LNCaP clone FGC (cell line): ENCODE results near the gene NDUFC1.

Source experiments
- DNase-seq: peaks from one replicate; pipeline ENCODE4 v3.0.0-alpha.2; 2011; ENCODE audit warnings: low read depth
- H3K4me3 ChIP-seq: 2 replicates; pipeline ENCODE4 v1.5.1; 2011; ENCODE audit warnings: mild to moderate bottlenecking, low read depth, low read length, control low read depth
- TF ChIP-seq, protein P1 (sequence below): IDR thresholded peaks from 2 replicates; pipeline ENCODE4 v1.5.1; 2012; ENCODE audit warnings: mild to moderate bottlenecking; ENCODE audit not compliant: control insufficient read depth, insufficient read depth; ENCODE audit errors: extremely low read depth

Gene NDUFC1

DNA sequence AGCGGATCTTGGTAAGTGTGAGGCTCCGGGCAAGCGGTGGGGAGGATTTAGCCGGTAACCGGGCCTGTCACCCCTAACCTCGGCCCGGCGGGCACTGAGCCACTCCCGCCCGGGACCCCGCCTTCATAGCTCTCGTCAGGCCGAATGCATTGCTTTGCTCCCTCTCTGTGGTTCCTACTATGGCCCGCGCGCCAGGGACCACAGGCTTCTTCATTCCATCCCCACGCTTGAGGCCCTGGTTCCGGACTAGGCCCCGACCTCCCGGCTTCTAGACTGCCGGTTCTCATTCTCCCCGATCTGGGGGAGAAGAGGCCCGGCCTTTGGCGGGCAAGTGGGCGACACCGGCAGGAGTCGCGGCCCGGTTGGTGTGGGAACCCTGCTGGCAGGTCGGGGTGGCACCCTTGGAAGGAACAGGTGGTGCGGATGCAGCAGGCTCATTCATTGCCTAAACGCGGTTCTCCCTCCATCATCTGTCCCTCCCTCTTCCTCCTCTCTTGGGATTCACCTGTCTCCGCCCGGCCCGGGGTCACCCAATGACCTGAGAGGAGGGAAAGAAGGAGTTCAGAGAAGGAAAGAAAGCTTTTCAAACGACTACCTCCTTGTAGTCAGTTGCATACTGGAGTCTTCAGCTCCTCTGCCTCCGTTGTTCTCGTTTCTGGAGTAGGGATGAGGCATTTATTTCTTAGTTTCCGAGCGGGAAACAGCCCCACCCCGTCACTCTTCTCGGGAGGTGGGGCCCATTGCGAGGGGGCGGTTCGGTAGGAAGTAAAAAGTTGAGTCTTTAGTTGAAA lies at the start of gene NDUFC1:
TSS of gene NDUFC1 (minus strand) at position 657 of the 791 bp plus-strand sequence. CDS start 6,679 bp downstream, outside the sequence.
- DNase-seq, result no peak
- TF ChIP-seq, protein P1, sequence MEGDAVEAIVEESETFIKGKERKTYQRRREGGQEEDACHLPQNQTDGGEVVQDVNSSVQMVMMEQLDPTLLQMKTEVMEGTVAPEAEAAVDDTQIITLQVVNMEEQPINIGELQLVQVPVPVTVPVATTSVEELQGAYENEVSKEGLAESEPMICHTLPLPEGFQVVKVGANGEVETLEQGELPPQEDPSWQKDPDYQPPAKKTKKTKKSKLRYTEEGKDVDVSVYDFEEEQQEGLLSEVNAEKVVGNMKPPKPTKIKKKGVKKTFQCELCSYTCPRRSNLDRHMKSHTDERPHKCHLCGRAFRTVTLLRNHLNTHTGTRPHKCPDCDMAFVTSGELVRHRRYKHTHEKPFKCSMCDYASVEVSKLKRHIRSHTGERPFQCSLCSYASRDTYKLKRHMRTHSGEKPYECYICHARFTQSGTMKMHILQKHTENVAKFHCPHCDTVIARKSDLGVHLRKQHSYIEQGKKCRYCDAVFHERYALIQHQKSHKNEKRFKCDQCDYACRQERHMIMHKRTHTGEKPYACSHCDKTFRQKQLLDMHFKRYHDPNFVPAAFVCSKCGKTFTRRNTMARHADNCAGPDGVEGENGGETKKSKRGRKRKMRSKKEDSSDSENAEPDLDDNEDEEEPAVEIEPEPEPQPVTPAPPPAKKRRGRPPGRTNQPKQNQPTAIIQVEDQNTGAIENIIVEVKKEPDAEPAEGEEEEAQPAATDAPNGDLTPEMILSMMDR, result no peak
- H3K4me3 ChIP-seq, result peak within 1 kb of the TSS; percentile 99

DNA sequence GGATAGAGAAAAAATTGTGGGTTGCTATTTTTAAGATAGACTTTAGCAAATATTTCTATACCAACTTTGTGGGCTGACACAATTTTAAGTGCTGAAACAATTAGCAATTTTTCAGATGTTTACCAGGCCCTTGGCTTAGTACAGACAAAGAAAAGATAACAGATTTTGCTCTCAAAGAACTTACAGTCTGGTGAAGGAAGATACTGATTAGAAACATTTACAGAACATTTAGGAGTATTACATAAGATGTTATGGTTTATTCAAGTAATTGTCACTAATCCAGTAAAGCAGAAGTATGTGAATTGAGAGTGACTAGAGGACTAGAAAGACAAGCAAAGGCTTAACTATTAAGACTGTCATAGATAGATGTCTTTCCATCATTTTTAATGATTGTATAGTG lies 35.3 kb upstream of the NDUFC1 start:
- no peak overlapping the region for H3K4me3 ChIP-seq
- no peak for DNase-seq
- TF ChIP-seq, protein P1, result no peak

DNA sequence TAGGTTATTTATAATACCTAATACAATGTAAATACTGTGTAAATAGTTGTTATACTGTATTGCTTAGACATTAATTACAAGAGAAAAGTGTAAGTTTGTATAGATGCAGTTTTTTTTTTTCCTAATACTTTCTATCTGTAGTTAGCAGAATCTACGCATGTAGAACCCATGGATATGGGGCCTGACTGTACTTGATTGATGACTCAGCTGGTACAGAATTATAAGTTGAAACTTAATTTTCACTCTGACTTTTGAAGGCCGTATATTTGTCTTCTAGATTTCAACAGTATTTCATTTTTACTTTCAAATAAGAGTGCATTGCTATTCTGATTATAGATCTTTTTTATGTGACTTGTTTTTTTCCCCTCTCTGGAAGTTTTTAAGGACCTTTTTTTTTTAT lies 30.8 kb upstream of the NDUFC1 start:
- no peak for DNase-seq
- no peak overlapping the region for H3K4me3 ChIP-seq
- TF ChIP-seq, protein P1, result no peak

DNA sequence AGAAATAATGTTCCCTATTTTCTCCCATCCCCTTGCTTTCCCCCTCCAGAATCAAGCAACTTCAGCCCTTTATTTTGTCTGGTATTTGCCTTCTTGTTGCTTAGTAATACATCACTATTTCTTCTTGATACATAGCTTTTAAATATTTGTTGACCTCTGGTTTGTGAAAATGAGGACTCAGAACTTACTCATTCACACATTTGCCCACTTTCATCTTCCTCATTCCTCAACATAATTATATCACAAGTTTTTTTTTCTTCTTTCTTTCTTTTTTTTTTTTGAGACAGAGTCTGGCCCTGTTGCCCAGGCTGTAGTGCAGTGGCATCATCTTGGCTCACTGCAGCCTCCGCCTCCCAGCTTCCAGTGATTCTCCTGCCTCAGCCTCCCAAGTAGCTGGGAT lies 28.9 kb upstream of the NDUFC1 start:
- H3K4me3 ChIP-seq, result no peak overlapping the region
- DNase-seq, result no peak
- TF ChIP-seq, protein P1, result no peak

DNA sequence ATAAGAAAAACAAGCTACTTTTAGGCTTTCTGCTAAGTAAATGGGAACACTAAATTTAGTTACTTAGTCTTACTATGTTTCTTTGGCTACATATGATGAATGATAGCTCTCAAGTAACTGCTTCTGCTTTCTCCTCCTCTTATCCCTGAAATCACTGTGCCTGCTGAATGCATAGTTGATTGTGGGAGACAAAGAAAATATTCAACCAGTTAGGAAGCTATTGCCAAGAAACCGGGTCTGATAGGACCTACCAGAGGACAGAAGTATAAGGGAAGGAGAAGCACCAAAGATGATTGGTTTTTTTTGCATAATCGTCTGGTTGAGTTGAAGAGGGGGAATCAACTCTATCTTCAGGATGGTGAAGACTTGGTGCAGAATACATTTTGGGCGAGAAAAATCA lies 28.0 kb upstream of the NDUFC1 start:
- no peak overlapping the region for H3K4me3 ChIP-seq
- TF ChIP-seq, protein P1, result no peak
- DNase-seq, result no peak

DNA sequence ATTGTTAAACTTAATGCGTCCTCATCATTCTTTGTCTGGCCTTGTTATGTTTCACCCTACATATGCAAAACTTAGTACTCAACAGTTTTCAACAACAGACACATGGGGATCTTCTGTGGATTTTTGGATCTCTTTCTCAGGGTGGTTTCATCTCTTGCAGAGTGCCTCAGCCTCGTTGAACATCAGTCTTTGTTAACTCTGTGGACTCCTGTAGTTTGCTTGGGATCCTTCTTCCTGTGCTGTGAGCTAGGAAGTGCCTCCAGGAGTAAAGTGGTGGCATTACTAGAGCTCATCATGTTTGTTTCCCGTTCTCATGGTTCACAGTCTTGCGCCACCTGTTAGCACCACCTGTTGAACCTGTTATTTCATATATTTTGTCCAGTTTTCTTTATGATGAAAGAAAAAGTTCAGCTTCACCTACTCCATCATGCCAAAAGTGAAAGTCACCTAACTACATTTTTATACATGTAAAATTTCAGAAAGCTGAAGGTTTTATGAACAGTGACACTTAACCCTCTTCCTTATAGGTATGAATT lies 27.5 kb upstream of the NDUFC1 start:
- DNase-seq, result no peak
- TF ChIP-seq, protein P1, result no peak
- H3K4me3 ChIP-seq, result no peak overlapping the region
